NCI-H2029 treated with DMSO at 0.1 percent for 48 hours (cell line): ENCODE data around the gene ASB1.

Experiments
- DNase-seq: peaks from one replicate; lab custom pipeline; 2025; lab: John Stamatoyannopoulos, UW

ASB1 gene

DNA sequence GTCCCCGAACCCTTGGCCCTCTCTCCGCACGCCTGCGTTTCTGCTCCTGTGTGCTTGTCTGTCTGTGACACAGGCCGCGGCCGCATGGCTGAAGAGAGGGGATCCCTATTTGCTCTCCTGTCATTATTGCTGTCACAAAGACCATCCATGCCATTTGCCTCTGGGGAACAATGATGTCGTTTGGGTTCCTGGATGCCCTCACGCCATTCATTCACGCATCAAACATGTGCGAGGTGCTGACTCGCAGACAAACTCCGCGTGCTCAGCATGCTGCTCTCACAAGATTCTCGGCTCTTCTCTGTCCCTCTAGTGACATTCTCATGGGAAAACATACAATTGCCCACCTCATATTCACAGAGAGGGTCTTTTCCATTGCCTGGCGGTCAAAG lies 67.8 kb downstream of the ASB1 start:
- DNase-seq = no peak

DNA sequence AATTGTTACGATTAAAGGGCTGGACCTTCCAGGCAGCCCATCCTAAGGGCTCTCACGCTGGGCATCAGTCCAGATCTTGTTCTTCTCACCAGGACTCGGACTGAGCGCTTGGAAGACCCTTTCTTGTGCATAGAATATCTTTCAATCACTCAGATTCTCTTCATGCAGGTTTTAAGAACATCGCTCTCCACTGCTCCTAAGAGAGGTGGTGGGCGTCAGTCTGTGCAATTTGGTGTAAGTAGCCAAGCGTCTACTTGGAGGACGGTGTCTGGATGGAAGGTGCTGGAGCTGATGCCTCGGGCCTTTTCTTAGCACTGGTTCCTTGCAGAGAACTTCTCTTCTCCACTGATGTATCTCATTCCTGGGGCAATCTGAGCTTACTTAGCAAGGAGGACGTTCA lies 68.7 kb downstream of the ASB1 start:
- DNase-seq = no peak

DNA sequence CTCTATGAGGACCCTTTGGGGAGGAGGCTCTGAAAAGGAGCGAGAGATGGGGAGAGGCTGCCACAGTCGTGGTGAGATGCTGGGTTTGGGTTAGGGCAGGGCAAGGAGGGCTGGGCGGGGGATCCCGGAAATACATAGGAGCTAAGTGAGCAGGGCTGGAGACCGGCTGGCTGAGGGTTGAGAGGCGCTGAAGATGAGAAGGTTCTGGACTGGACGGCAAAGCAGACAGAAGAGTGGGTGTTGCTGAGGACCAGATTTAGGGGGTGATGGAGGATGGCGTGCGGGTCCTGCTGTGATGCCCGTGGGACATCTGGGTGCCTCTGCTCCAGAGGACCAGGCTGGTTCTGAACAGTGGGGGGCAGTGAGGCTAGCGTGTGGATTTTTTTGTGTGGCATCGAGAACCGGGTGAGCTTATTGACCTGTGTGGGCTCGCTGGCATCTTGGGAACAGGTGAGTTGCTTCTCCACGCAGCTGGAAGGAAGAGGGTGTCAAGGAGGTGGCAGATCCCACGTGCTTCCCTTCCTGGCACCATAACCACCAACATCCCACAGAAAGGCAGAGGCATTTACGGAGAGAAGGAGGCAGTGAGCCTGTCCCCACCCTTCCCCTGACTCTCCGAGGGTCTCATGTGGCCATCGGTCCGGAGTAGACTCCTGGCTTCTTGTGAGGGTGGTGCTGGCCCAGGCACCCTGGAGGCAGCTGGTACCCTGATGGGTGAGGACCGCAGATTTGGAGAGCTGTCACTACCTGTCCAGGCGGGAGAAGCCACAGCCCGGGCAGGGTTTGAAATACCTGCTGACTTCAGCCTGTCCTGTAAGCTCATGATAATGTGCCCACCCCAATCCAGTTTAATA lies 70.3 kb downstream of the ASB1 start:
- DNase-seq = no peak

DNA sequence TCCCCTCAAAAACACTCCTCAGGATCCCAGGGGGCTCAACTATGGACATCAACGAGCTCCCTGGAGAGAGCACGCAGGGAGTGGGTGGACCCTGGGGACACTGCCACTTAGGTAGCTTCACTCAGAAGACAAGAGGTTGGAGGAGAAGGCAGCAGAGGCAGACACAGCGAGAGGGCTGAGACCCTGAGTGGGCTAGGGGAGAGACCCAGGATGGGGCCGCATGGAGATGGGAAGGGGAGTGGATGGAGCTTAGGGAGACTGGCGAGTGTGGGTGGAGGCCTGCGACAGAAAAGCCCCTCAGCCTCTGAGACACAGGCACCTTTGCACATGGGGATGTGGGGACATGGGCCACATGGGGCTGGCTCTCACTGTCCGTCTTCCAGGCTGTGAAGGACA lies 70.9 kb downstream of the ASB1 start:
- DNase-seq = no peak

DNA sequence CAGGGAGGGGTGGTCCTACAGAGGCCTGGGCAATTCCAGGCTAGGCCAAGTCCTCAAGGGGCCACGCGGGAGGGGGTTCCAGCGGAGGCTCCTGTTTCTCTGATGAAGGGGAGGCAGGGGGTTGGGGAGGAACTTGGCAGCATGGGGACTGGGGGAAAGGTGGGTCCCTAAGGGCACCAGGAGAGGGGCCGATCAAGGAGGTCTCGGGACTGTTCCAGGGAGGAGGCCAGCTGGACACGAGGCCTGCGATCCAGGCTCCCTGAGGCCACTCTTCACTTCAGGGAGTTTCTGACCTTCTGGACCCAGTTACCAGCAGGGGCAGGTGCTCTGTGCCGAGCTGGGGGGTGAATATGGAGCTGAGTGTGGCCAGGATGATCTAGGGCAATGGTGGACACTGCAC lies 71.5 kb downstream of the ASB1 start:
- no peak for DNase-seq

DNA sequence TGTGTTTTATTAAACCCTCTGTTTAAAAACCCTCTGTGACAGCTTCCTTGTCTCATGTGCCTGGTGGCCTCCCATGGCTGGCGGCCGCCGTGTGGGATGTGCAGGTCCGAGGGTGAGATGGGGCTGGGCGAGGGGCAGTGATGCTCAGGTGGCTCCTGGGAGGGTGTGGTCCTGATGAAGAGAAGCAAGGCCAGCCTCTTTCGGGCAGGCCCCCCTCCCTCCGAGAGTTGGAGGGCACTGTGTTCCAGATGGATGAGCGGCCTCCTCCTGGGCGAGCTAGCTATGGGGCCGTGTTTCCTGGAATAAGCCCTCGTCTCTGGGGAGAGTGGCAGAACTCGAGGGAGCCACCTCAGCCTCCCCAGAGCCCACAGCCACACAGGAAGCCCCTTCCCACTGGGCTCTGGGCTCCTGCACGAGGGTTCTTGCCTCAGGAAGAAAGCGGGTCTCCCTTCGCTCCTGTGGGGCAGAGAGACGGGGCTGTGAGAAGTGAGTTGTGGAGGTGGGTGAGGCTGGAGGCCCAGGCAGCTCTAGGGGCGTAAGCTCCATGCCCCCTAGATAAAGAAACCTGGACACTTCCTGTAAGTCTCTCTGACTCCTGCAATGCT lies 72.1 kb downstream of the ASB1 start:
- no peak for DNase-seq

DNA sequence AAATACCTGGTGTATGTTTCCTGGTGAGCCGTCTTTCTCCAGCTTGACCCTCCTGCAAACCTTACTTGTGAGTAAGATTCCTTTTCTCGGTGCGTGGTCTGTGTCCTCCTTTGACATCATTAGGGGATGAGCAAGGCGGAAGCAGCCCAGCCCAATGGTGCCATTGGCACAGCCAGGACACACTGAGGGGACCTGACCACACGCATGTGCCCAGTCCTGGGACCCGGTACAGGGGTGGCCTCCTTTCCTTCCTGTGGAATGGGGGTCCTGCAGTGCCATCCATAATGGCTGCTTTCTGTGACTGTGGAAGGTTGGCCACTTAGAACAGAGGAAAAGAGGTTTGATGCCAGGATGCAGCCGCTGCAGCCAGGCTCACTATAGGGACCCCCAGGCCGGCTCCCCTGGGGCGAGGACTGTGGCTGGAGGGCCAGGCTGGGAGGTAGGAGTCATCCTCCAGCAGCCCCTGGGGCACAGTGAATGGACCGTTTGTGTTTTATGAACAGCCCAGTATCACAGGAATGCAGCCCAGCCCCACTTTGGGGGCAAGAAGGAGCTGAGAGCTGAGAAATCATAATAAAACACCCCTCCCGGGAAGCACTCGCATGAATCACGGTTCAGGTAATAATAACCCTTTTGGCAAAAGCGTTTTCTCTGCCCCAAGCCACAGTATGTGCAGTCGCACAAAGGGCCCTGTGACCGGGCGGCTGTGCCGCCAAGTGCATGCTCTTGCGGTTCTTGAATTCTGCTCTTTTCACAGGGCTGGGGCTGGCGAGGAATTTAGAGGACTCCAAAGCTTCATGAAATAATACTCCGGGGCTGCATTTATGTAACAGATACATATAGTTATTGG lies 73.2 kb downstream of the ASB1 start:
- no peak for DNase-seq

DNA sequence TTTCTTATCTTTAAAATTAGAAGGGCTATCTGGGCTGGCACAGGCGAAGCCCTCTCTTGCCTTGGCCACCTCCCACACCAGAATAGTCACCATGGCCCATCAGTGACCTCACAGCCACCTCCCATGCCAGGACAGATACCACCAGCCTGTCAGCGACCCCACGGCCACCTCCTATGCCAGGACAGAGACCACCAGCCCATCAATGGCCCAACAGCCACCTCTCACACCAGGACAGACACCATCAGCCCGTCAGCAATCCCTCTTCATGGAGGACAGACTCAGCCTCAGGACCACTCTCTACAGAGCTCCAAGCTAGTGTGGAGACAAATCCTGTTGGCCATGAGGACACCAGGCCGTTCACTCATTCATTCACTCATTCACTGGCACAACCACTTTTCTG lies 74.6 kb downstream of the ASB1 start:
- DNase-seq = no peak
